Measurements from ENCODE around the gene COL28A1. TPM values are rescaled to one million over a fixed set of nuclear protein-coding genes. Genes with fewer than 3 reads are reported as not detected.

The COL28A1 gene
- total RNA-seq, 4 donors from 2014 or later = 1.6 to 10.5 (median 3.2) TPM

DNA sequence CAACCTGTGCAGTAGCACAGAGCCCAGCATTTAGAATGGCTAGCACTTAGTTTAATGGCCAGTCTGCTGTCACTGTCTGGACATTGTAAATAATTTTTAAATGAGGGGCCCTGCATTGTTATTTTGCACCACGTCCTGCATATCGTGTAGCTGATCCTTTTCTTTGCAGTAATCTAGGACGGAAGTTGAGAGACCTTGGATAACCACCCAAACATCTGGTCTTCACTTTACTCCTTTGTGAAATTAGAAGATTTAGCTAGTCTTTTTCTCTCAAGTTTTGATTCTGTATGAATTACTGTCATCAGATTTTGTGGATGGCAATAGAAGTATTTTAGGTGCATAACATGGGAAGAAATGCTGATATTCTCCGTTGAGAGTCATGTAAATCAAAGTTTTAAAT is 32.9 kb upstream of the COL28A1 start:
- DNase-seq (ENCODE audit: low spot score in 2 of 2) = no peak
- H3K4me3 ChIP-seq (ENCODE audit: low read depth, poor library complexity, severe bottlenecking) = no peak overlapping the region
- intact Hi-C loops (cut with DNase I; ENCODE audit: low total_unique reads) = no loop called here
- WGBS, 2 donors = 85 to 88% methylated on average over 4 of the region's 4 CpGs
- TF ChIP-seq, protein P1, sequence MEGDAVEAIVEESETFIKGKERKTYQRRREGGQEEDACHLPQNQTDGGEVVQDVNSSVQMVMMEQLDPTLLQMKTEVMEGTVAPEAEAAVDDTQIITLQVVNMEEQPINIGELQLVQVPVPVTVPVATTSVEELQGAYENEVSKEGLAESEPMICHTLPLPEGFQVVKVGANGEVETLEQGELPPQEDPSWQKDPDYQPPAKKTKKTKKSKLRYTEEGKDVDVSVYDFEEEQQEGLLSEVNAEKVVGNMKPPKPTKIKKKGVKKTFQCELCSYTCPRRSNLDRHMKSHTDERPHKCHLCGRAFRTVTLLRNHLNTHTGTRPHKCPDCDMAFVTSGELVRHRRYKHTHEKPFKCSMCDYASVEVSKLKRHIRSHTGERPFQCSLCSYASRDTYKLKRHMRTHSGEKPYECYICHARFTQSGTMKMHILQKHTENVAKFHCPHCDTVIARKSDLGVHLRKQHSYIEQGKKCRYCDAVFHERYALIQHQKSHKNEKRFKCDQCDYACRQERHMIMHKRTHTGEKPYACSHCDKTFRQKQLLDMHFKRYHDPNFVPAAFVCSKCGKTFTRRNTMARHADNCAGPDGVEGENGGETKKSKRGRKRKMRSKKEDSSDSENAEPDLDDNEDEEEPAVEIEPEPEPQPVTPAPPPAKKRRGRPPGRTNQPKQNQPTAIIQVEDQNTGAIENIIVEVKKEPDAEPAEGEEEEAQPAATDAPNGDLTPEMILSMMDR (IDR thresholded peaks at IDR 0.05) = no peak
- no peak for TF ChIP-seq POLR2A (IDR thresholded peaks at IDR 0.05)

DNA sequence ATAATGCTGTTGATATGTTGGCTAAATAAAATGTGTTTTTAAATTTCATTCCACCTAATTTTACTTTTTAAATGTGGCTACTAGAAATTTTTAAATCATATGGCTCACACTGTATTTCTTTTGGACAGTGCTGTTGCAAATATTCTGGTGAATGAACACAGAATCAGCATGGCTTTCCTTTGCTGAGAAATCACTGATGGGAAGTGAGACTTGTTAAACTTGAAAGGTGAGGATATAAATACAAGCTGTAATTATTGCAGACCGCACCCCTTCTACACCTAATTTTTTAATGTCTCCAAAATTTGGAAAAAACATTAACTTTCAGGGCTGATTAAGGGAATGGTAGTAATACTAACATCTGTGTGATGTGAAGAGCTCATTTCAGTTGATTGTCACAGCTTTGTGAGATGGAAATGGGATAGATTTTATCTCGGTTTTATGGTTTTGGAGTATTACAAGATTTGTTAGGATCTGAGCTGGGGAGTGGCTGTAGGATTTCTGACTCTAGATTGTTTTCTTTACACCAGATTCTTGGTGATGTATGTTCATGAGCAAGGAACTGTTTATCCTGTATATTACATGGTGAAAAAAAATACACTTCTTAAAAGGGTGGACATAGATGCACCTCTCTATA is 32.3 kb upstream of the COL28A1 start:
- no peak overlapping the region for H3K4me3 ChIP-seq (ENCODE audit: low read depth, poor library complexity, severe bottlenecking)
- 40 to 49% methylated on average over 2 of the region's 2 CpGs for WGBS, 2 donors
- no peak for DNase-seq (ENCODE audit: low spot score in 2 of 2)
- no peak for TF ChIP-seq POLR2A (IDR thresholded peaks at IDR 0.05)
- TF ChIP-seq, protein P1 (IDR thresholded peaks at IDR 0.05) = no peak
- intact Hi-C loops (cut with DNase I; ENCODE audit: low total_unique reads) = no loop called here

DNA sequence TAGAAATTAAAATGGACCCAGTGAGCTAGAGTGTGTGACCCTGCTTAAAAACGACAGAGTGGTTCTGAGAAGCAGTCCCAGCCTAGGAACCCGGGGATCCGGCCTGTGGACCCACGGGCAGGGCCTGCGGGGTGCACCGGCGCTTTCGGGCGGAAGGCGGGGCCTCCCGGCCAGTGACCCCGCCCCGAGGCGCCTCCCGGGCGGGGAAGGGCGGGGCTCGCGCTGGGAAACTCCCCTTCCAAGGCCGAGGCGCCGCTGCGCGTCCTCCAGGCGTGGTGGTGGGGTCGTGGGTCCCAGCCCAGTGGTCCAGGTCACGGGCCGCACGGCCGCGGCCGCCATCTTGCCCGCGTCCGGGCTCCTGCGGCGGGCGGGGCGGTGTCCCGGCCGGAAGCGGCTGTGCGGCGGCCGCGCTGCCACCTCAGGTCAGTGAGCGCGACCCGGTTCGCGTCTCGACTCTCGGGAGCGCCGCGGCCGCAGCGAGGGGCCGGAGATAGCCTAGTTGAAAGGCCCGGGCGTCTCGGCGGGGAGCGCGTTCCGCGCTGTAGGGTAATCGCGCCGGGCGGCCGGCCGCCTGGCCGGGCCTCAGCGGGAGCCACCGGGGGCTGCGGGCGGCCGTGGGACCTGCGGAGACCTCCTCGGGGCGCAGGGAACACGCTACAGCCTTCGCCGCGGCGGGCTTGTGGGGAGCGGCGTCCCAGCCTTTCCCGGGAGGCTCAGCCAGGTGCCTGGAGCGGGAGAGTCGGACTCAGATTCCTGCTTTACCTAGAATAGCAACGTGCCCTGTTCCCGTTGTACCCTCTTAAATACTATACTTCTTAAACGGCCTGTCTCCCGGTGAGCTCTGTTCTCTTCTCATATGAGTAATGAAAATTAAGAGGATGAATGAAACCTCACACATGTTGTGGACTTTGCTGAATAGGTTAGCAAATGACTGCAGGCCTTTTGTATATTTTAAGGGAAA is 31.3 kb upstream of the COL28A1 start, which contains the start of gene MIOS:
Gene MIOS, plus strand, starts transcription at position 234 of the 961 bp plus-strand sequence. CDS start 5,592 bp downstream, outside the sequence.
- TF ChIP-seq, protein P1 (IDR thresholded peaks at IDR 0.05) = no peak
- intact Hi-C loops (cut with DNase I; ENCODE audit: low total_unique reads) = no loop called here
- H3K4me3 ChIP-seq (ENCODE audit: low read depth, poor library complexity, severe bottlenecking) = peak within 1 kb of the TSS; percentile 61
- peak; percentile 72 to 96 for DNase-seq (ENCODE audit: low spot score in 2 of 2)
- 1% methylated on average over 55 to 64 of the region's 96 CpGs for WGBS, 2 donors

DNA sequence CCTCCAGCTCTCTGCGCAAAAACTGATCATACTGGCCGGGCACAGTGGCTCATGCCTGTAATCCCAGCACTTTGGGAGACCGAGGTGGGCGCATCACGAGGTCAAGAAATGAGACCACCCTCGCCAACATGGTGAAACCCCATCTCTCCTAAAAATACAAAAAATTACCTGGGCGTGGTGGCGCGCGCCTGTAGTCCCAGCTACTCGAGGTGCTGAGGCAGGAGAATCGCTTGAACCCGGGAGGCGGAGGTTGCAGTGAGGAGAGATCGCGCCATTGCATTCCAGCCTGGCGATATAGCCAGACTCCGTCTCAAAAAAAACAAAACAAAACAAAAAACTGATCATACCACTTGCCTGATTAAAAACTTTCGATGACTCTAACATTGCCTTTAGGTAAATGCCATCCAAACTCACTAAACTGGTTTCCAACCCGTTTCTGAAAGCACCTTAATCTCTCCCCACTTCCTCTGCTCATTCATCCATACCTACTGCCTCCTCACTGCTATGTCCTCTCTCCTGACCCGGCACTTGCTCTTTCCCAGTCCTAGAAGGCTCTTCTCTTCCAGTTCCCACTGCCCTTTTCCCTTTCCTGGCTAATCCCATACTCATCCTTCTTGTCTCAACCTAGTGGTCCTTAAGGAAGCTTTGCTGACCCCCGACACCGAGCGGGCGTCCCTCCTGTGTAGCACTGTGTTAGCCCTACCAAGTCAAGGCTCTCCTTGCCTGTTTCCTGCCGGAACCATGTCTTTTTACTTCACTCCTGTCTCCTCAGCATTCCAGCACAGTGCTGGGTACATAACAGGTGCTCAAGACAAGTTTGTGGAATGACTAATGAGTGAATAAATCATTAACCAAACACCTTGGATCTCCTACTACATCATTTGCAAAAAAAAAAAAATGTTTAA is 30.3 kb upstream of the COL28A1 start:
- TF ChIP-seq POLR2A (IDR thresholded peaks at IDR 0.05) = no peak
- TF ChIP-seq, protein P1 (IDR thresholded peaks at IDR 0.05) = no peak
- DNase-seq (ENCODE audit: low spot score in 2 of 2) = no peak
- H3K4me3 ChIP-seq (ENCODE audit: low read depth, poor library complexity, severe bottlenecking) = no peak overlapping the region
- 71 to 77% methylated on average over 26 of the region's 26 CpGs for WGBS, 2 donors
- intact Hi-C loops (cut with DNase I; ENCODE audit: low total_unique reads) = no loop called here

DNA sequence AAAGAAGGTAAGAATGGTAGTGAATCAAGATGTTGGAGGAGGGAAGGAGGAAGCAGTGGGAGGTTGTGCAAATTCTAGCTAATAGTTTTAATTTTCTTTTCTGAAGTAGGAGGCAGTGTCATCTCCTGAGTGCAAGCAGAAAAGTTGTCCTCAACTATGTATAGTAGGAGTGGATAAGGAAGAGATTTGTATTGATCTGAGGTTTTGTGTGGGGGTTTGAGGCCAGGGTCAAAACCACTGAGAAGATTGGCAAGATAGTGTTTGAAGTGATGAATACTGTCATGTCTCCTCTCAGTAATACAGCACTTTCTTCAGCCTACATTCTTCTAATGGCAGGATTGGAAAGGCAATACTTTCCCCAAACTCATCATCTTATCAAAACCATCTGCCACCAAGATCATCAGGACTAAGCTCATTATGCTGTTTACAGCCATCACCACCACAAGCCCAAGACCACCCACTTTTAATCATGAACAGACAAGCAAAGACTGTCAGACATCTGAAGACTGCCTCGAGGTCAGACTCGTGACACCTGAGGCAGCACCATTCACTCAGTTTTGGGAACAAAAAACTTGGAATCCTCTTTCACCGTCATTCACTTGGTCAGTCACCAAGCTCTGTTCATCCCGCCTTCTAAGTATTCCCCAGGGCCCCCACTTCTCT is 29.5 kb upstream of the COL28A1 start:
- DNase-seq (ENCODE audit: low spot score in 2 of 2) = no peak
- intact Hi-C loops (cut with DNase I; ENCODE audit: low total_unique reads) = no loop called here
- TF ChIP-seq POLR2A (IDR thresholded peaks at IDR 0.05) = no peak
- TF ChIP-seq, protein P1 (IDR thresholded peaks at IDR 0.05) = no peak
- no peak overlapping the region for H3K4me3 ChIP-seq (ENCODE audit: low read depth, poor library complexity, severe bottlenecking)
- WGBS, 2 donors = 73 to 90% methylated on average over 4 of the region's 4 CpGs

Measured in lower leg skin (tissue), 4 donors.